ENCODE measurements around the gene CSF3.
A peak's percentile ranks its signal among the peaks of the same experiment; 100 is the strongest.

CSF3 gene, protein sequence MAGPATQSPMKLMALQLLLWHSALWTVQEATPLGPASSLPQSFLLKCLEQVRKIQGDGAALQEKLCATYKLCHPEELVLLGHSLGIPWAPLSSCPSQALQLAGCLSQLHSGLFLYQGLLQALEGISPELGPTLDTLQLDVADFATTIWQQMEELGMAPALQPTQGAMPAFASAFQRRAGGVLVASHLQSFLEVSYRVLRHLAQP

DNA sequence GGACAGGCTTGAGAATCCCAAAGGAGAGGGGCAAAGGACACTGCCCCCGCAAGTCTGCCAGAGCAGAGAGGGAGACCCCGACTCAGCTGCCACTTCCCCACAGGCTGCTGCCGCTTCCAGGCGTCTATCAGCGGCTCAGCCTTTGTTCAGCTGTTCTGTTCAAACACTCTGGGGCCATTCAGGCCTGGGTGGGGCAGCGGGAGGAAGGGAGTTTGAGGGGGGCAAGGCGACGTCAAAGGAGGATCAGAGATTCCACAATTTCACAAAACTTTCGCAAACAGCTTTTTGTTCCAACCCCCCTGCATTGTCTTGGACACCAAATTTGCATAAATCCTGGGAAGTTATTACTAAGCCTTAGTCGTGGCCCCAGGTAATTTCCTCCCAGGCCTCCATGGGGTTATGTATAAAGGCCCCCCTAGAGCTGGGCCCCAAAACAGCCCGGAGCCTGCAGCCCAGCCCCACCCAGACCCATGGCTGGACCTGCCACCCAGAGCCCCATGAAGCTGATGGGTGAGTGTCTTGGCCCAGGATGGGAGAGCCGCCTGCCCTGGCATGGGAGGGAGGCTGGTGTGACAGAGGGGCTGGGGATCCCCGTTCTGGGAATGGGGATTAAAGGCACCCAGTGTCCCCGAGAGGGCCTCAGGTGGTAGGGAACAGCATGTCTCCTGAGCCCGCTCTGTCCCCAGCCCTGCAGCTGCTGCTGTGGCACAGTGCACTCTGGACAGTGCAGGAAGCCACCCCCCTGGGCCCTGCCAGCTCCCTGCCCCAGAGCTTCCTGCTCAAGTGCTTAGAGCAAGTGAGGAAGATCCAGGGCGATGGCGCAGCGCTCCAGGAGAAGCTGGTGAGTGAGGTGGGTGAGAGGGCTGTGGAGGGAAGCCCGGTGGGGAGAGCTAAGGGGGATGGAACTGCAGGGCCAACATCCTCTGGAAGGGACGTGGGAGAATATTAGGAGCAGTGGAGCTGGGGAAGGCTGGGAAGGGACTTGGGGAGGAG lies at the start of gene CSF3:
CSF3 (plus strand) TSS at position 436 of the 993 bp plus-strand sequence; CDS start at position 471, 35 bp downstream.
- Histone ChIP-seq H3K27me3 (ENCODE audit: insufficient read depth, low read depth, severe bottlenecking) (no peaks in the 10 kb centered on the region), H3K4me3 (ENCODE audit: low read depth, low read length) (no peak within 1 kb of the TSS), H3K36me3 (peaks cover 23% of the 10 kb centered on the region), H3K27ac (peak within 1 kb of the TSS; percentile 10; the same call in 1 of the 2 replicates), H3K9me3 (ENCODE audit: severe bottlenecking) (no peaks in the 10 kb centered on the region)
- DNase-seq, result no peak
- TF ChIP-seq, protein P1, sequence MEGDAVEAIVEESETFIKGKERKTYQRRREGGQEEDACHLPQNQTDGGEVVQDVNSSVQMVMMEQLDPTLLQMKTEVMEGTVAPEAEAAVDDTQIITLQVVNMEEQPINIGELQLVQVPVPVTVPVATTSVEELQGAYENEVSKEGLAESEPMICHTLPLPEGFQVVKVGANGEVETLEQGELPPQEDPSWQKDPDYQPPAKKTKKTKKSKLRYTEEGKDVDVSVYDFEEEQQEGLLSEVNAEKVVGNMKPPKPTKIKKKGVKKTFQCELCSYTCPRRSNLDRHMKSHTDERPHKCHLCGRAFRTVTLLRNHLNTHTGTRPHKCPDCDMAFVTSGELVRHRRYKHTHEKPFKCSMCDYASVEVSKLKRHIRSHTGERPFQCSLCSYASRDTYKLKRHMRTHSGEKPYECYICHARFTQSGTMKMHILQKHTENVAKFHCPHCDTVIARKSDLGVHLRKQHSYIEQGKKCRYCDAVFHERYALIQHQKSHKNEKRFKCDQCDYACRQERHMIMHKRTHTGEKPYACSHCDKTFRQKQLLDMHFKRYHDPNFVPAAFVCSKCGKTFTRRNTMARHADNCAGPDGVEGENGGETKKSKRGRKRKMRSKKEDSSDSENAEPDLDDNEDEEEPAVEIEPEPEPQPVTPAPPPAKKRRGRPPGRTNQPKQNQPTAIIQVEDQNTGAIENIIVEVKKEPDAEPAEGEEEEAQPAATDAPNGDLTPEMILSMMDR (IDR thresholded peaks at IDR 0.05; ENCODE audit: low read depth, low read length), result no peak

DNA sequence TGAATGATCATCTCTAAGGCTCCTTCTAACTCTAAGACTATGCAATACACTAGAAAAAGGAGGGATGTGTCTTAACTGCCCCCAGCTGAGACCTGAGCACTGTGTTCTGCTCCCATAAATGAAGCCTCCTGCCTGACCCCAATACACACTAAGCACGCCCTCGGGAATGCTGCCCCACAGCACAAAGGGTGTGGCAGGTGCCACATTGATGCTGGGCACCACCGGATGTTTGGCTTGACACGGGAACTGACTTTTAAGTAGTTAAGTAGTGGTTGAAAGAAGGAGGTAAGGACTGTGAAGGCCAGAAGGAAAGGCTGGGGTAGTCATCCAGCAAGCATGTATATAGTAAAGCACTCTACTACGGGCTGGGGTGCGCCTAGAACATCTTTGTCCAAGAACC lies 48.5 kb upstream of the CSF3 start:
- Histone ChIP-seq H3K27ac (no peak overlapping the region), H3K4me3 (ENCODE audit: low read depth, low read length) (no peak overlapping the region), H3K27me3 (ENCODE audit: insufficient read depth, low read depth, severe bottlenecking) (no peaks in the 10 kb centered on the region), H3K9me3 (ENCODE audit: severe bottlenecking) (no peaks in the 10 kb centered on the region), H3K36me3 (no peaks in the 10 kb centered on the region)
- TF ChIP-seq, protein P1 (IDR thresholded peaks at IDR 0.05; ENCODE audit: low read depth, low read length), result no peak
- DNase-seq, result no peak

DNA sequence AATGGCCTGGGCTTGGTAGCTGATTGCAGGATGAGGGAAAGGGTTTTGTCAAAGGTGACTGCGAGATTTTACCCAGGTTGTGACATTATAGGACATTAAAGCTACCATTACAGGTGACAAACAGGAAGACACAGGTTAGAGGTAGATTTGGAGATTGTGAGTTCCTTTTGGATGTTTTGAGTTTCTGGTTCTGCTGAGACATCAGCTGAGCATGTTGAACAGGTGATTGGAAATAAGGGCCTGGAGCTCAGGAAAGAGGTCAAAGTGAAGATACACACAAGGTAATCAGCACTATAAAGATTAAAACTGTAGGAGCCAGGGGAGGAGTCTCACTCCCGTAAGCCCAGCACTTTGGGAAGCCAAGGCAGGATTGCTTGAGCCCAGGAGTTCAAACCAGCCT lies 46.5 kb upstream of the CSF3 start:
- Histone ChIP-seq H3K27me3 (ENCODE audit: insufficient read depth, low read depth, severe bottlenecking) (no peaks in the 10 kb centered on the region), H3K4me3 (ENCODE audit: low read depth, low read length) (no peak overlapping the region), H3K27ac (no peak overlapping the region), H3K36me3 (no peaks in the 10 kb centered on the region), H3K9me3 (ENCODE audit: severe bottlenecking) (no peaks in the 10 kb centered on the region)
- DNase-seq, result no peak
- TF ChIP-seq, protein P1 (IDR thresholded peaks at IDR 0.05; ENCODE audit: low read depth, low read length), result no peak

DNA sequence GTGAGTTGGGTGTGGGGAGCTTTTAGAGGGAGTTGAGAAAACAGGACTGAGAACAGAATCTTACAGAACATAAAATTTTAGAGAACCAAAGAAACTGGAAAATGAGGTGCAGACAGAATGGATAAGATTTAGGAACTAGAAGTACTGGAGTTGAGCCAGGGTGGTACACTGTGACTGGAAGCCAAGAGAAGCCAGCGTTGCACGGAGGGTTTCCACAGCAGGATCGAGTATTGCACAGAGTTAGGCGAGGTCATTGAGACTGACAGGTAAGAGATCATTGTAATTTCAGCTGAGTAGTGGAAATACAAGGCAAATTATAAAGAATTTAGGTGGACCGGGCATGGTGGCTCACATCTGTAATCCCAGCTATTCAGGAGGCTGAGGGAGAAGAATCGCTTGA lies 45.9 kb upstream of the CSF3 start:
- H3K9me3 ChIP-seq (ENCODE audit: severe bottlenecking), result no peaks in the 10 kb centered on the region
- H3K27ac ChIP-seq, result no peak overlapping the region
- TF ChIP-seq, protein P1 (IDR thresholded peaks at IDR 0.05; ENCODE audit: low read depth, low read length), result no peak
- no peak for DNase-seq
- H3K36me3 ChIP-seq, result no peaks in the 10 kb centered on the region
- H3K27me3 ChIP-seq (ENCODE audit: insufficient read depth, low read depth, severe bottlenecking), result no peaks in the 10 kb centered on the region
- H3K4me3 ChIP-seq (ENCODE audit: low read depth, low read length), result no peak overlapping the region

DNA sequence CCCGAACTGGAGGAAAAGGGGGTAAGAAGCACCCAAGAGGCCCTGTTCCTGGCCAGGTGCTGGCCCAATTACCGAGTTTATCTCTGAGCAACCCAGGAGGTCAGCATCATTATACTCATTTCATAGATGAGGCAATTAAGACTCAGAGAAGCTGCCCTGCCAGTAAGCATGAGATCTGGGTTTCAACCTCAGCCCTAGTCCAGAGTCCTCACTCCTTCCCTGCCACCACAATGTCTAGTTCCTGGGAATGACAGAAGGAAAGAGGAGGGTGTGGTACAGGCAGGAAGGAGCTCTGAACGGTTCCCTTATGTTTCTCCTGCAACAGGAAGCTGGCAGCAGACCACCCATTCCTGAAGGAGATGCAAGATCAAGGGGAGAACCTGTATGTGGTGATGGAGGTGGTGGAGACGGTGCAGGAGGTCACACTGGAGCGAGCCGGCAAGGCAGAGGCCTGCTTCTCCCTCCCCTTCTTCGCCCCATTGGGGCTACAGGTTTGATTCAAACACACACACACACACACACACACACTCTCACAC lies 45.0 kb upstream of the CSF3 start:
- no peak for DNase-seq
- Histone ChIP-seq H3K36me3 (no peaks in the 10 kb centered on the region), H3K4me3 (ENCODE audit: low read depth, low read length) (no peak overlapping the region), H3K9me3 (ENCODE audit: severe bottlenecking) (no peaks in the 10 kb centered on the region), H3K27me3 (ENCODE audit: insufficient read depth, low read depth, severe bottlenecking) (no peaks in the 10 kb centered on the region), H3K27ac (no peak overlapping the region)
- TF ChIP-seq, protein P1 (IDR thresholded peaks at IDR 0.05; ENCODE audit: low read depth, low read length), result no peak
